Endothelial cell of umbilical vein (primary cell): ENCODE data around the gene DYNC2LI1. TPM values are rescaled to one million over a fixed set of nuclear protein-coding genes. Genes with fewer than 3 reads are reported as not detected.

ENCODE experiments used
- BruUV-seq: library from RNA; stranded (reverse); fragments of 400-500 nt; replicated peaks from 2 replicates; lab custom pipeline; 2021; lab: Mats Ljungman, UMichigan
- CTCF ChIA-PET: fragments of 300-600, 350-600 bp; sonication (Branson Sonifier 250); formaldehyde crosslinking; loops from one replicate; lab custom pipeline; 2021; ENCODE audit warnings: antibody characterized with exemption, inconsistent platforms; lab: Charles Lee
- POLR2A ChIA-PET: fragments of 300-600, 350-600 bp; sonication (Branson Sonifier 250); formaldehyde crosslinking; loops from one replicate; lab custom pipeline; 2021; ENCODE audit warnings: antibody characterized with exemption, inconsistent platforms; lab: Charles Lee
- DNase-seq: peaks from one replicate; pipeline ENCODE4 v3.0.0-alpha.2; 2011; ENCODE audit warnings: low read depth, low spot score
- FAIRE-seq: peaks from 2 replicates; lab custom pipeline; 2011; peaks lifted over from hg19 to GRCh38; lab: Jason Lieb, UNC
- H2AFZ ChIP-seq: 2 replicates; pipeline ENCODE4 v1.6.0; 2012; ENCODE audit warnings: low read depth, low read length, control low read depth, inconsistent platforms
- H3K27ac ChIP-seq: 2 replicates; pipeline ENCODE4 v1.5.1; 2011; ENCODE audit warnings: low read depth, mild to moderate bottlenecking, control low read depth, low read length, moderate library complexity; ENCODE audit not compliant: insufficient read depth
- H3K27me3 ChIP-seq, 2 experiments: 2 replicates each; pipeline versions ENCODE4 v1.6.0 to v1.6.1; 2011; ENCODE audit warnings: low read length in 2 of 2, mixed read lengths in 1 of 2; ENCODE audit not compliant: control insufficient read depth in 2 of 2, insufficient read depth in 2 of 2
- H3K36me3 ChIP-seq, 2 experiments: 2 replicates in 1 of 2; 3 replicates in 1 of 2; pipeline ENCODE4 v1.5.1; 2011; ENCODE audit warnings: low read length in 2 of 2, mild to moderate bottlenecking in 1 of 2, moderate library complexity in 1 of 2; ENCODE audit not compliant: control insufficient read depth in 2 of 2, insufficient read depth in 2 of 2; ENCODE audit errors: extremely low read depth in 1 of 2
- H3K4me1 ChIP-seq: 3 replicates; pipeline ENCODE4 v1.5.1; 2011; ENCODE audit warnings: mild to moderate bottlenecking, low read length; ENCODE audit not compliant: control insufficient read depth, insufficient read depth; ENCODE audit errors: extremely low read depth
- H3K4me2 ChIP-seq: 2 replicates; pipeline ENCODE4 v1.6.1; 2011; ENCODE audit warnings: low read length, control low read depth, mixed read lengths; ENCODE audit not compliant: insufficient read depth
- H3K4me3 ChIP-seq, 3 experiments: fragments of 200-600 bp in 1 of 3; sonication (generic), shearing (Covaris generic) in 1 of 3; replicated peaks in 1 of 3; 2 replicates each; pipeline ENCODE4 v1.5.1; 2011 to 2016; ENCODE audit warnings: control low read depth in 3 of 3, low read length in 3 of 3, mild to moderate bottlenecking in 2 of 3, inconsistent platforms in 1 of 3, low read depth in 1 of 3, moderate library complexity in 1 of 3; ENCODE audit not compliant: insufficient read depth in 1 of 3
- H3K79me2 ChIP-seq: 2 replicates; pipeline ENCODE4 v1.6.0; 2012; ENCODE audit warnings: low read length, inconsistent platforms; ENCODE audit not compliant: control insufficient read depth, insufficient read depth
- H3K9ac ChIP-seq: replicated peaks from 2 replicates; pipeline ENCODE3; 2011; ENCODE audit warnings: low read length, control low read depth; ENCODE audit not compliant: insufficient read depth; ENCODE audit errors: extremely low read depth
- H3K9me1 ChIP-seq: replicated peaks from 3 replicates; pipeline ENCODE4 v1.6.0; 2011; ENCODE audit warnings: mild to moderate bottlenecking, low read length; ENCODE audit not compliant: control insufficient read depth, insufficient read depth; ENCODE audit errors: extremely low read depth
- H3K9me3 ChIP-seq: replicated peaks from 2 replicates; pipeline ENCODE4 v1.5.1; 2012; ENCODE audit warnings: low read length, inconsistent platforms; ENCODE audit not compliant: control insufficient read depth, insufficient read depth
- H4K20me1 ChIP-seq: replicated peaks from 2 replicates; pipeline ENCODE3; 2011; ENCODE audit warnings: mild to moderate bottlenecking, low read length; ENCODE audit not compliant: control insufficient read depth, insufficient read depth; ENCODE audit errors: extremely low read depth
- EZH2 ChIP-seq: IDR thresholded peaks from 2 replicates; pipeline ENCODE4 v1.6.1; 2012; ENCODE audit warnings: borderline replicate concordance, low read depth, mild to moderate bottlenecking, moderate library complexity, low read length, inconsistent platforms; ENCODE audit not compliant: severe bottlenecking
- FOS ChIP-seq: IDR thresholded peaks from 2 replicates; pipeline ENCODE4 v1.6.1; 2011; ENCODE audit warnings: mild to moderate bottlenecking, low read length, moderate library complexity, borderline replicate concordance; ENCODE audit not compliant: insufficient read depth
- GATA2 ChIP-seq: IDR thresholded peaks from 2 replicates; pipeline ENCODE4 v1.7.0; 2011; ENCODE audit warnings: low read depth, mild to moderate bottlenecking, moderate library complexity, mixed read lengths, low read length; ENCODE audit not compliant: insufficient read length, insufficient read depth
- JUN ChIP-seq: IDR thresholded peaks from 2 replicates; pipeline ENCODE4 v1.6.1; 2011; ENCODE audit warnings: borderline replicate concordance, low read depth; ENCODE audit not compliant: insufficient read length, insufficient read depth
- MYC ChIP-seq: IDR thresholded peaks from one replicate; pipeline ENCODE4 v1.6.1; 2011; ENCODE audit warnings: mild to moderate bottlenecking, low read depth, low read length
- POLR2A ChIP-seq: IDR thresholded peaks from 2 replicates; pipeline ENCODE4 v1.6.1; 2012; ENCODE audit warnings: low read depth, mild to moderate bottlenecking, control low read depth, low read length
- POLR2AphosphoS5 ChIP-seq: IDR thresholded peaks from 2 replicates; pipeline ENCODE4 v1.6.1; 2012; ENCODE audit warnings: low read depth, mild to moderate bottlenecking, control low read depth, low read length, moderate library complexity; ENCODE audit not compliant: insufficient read depth
- dilution Hi-C: fragments of 300-500 bp; cut with MboI; formaldehyde crosslinking; loops from one replicate; pipeline ENCODE4 v1.15.0; 2019; ENCODE audit warnings: low sequenced_read_pairs; ENCODE audit not compliant: extremely low pct_ligation_motif_present
- intact Hi-C: fragments of 100-400 bp; cut with micrococcal nuclease; formaldehyde crosslinking; loops from one replicate; pipeline ENCODE4 v1.10.0; 2022
- polyA plus RNA-seq, 4 experiments: library from polyadenylated mRNA; depleted of rRNA in 3 of 4; stranded (reverse) in 3 of 4; unstranded in 1 of 4; fragments of >200 nt; gene quantifications; 2 replicates each; pipeline versions ENCODE4 v1.2.1 to v1.2.3, GENCODE V29; 2011 to 2012; ENCODE audit warnings: missing spikeins in 1 of 4
- total RNA-seq: library from RNA; stranded (reverse); gene quantifications from 2 replicates; pipeline ENCODE4 v1.2.3, GENCODE V29; 2021
- TF ChIP-seq, protein P1 (sequence below), 2 donors: IDR thresholded peaks; 1 replicate in 1 of 2; 2 replicates in 1 of 2; pipeline ENCODE4 v1.5.1; 2011; ENCODE audit warnings: low read length in 2 of 2, mild to moderate bottlenecking in 2 of 2, moderate library complexity in 2 of 2, control low read depth in 1 of 2, inconsistent platforms in 1 of 2, low read depth in 1 of 2; ENCODE audit not compliant: insufficient read depth in 1 of 2; ENCODE audit errors: extremely low read depth in 1 of 2
- TF ChIP-seq, protein P2 (sequence below): IDR thresholded peaks from 2 replicates; pipeline ENCODE4 v1.6.1; 2011; ENCODE audit not compliant: insufficient read depth, insufficient read length

The DYNC2LI1 gene
- total and polyA plus RNA-seq, 2 donors (not counting 3 experiments of a cell fraction or from before 2014, with no cell fraction given), result 4.2 to 8.7 TPM

DNA sequence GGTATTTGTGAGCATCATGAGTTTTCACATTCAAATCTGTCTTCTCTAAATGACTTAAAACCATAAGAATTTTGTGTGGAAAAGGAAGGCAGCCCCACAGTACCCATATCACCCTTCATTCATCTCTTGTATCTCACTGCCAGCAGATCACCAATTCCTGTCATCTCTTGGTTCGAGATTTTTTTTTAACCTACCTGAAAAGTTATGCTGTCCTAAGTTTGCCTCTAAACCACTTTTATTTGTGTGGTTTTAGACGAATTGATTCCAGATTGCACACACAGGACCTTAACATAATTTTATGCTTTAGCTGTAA, 32.8 kb downstream of the DYNC2LI1 start:
- no peaks in the 10 kb centered on the region for H3K79me2 ChIP-seq
- intact Hi-C loops, result no loop called here
- no peak overlapping the region for H3K4me2 ChIP-seq
- no peaks in the 10 kb centered on the region for H3K9me1 ChIP-seq
- no peak overlapping the region for H2AFZ ChIP-seq
- POLR2A ChIA-PET, result no interaction called here
- no peaks in the 10 kb centered on the region for H3K9me3 ChIP-seq
- no peak for FAIRE-seq
- no peaks in the 10 kb centered on the region for H3K4me1 ChIP-seq
- no peaks in the 10 kb centered on the region for H3K27me3 ChIP-seq
- H3K9ac ChIP-seq, result no peak overlapping the region
- CTCF ChIA-PET, result interaction anchor here (1.6 kb wide), 1 partner anchor 9 kb away, joined by 5 read pairs; no protein-coding TSS in a partner anchor
- TF ChIP-seq JUN (no peak), MYC (no peak), EZH2 (no peak), POLR2AphosphoS5 (no peak), POLR2A (no peak), GATA2 (no peak), FOS (no peak)
- TF ChIP-seq, protein P1, sequence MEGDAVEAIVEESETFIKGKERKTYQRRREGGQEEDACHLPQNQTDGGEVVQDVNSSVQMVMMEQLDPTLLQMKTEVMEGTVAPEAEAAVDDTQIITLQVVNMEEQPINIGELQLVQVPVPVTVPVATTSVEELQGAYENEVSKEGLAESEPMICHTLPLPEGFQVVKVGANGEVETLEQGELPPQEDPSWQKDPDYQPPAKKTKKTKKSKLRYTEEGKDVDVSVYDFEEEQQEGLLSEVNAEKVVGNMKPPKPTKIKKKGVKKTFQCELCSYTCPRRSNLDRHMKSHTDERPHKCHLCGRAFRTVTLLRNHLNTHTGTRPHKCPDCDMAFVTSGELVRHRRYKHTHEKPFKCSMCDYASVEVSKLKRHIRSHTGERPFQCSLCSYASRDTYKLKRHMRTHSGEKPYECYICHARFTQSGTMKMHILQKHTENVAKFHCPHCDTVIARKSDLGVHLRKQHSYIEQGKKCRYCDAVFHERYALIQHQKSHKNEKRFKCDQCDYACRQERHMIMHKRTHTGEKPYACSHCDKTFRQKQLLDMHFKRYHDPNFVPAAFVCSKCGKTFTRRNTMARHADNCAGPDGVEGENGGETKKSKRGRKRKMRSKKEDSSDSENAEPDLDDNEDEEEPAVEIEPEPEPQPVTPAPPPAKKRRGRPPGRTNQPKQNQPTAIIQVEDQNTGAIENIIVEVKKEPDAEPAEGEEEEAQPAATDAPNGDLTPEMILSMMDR (IDR thresholded peaks at IDR 0.05; ENCODE audit: extremely low read depth in 1 of 2, insufficient read depth in 1 of 2, low read depth in 1 of 2, low read length in 2 of 2), result no peak
- TF ChIP-seq, protein P2, sequence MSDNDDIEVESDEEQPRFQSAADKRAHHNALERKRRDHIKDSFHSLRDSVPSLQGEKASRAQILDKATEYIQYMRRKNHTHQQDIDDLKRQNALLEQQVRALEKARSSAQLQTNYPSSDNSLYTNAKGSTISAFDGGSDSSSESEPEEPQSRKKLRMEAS, result no peak
- no peaks in the 10 kb centered on the region for H3K36me3 ChIP-seq
- no peak overlapping the region for H3K4me3 ChIP-seq
- no peak overlapping the region for H3K27ac ChIP-seq
- H4K20me1 ChIP-seq, result no peaks in the 10 kb centered on the region
- DNase-seq, result no peak
- dilution Hi-C loops, result no loop called here
- no TSS peak for BruUV-seq
